ENCODE results near the gene ATP6V0B.

The ATP6V0B gene

DNA sequence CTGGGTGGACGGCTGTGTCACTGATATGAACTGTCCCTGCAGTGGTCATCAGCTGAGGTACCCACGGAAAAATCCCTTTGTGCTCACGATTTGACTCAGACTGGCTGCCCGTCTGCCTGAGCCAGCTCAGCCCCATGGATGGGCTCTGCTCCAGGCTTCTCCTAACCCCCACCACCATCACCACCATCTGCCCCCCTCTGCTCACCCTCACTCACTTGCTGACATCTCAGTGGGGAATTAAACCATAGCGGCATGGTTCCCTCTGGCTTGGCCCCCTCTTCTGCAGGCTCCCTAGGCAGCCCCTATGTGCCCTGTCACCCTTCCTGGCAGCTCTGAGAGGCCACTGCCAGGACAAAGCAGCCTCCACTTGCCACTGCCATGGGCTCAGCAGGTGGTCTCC, 39.2 kb downstream of the ATP6V0B start:
- no peak overlapping the region for H3K4ac ChIP-seq (ENCODE audit: low read depth, low read length)
- H3K23ac ChIP-seq (ENCODE audit: low read length) = no peak overlapping the region
- no peak overlapping the region for H3K4me2 ChIP-seq (ENCODE audit: low read length)
- H2BK15ac ChIP-seq (replicated peaks; ENCODE audit: low read depth) = no peak overlapping the region
- no peak overlapping the region for H3K27ac ChIP-seq (ENCODE audit: low read depth, low read length)
- H3K27me3 ChIP-seq (ENCODE audit: insufficient read depth, low read length, poor library complexity) = no peaks in the 10 kb centered on the region
- no peak overlapping the region for H2AK5ac ChIP-seq (ENCODE audit: low read length)
- no peak overlapping the region for H2BK120ac ChIP-seq (ENCODE audit: low read depth, low read length)
- H3K18ac ChIP-seq (ENCODE audit: low read length) = no peak overlapping the region
- no peak overlapping the region for H3K56ac ChIP-seq (ENCODE audit: low read length)
- DNase-seq = no peak
- WGBS (ENCODE audit: extremely low coverage, insufficient coverage, low lambda C conversion rate) = no CpG with 5 or more reads among the region's 5 CpGs
- H3K9ac ChIP-seq (ENCODE audit: low read length) = no peak overlapping the region
- no peak overlapping the region for H2BK5ac ChIP-seq (ENCODE audit: low read length)
- no peaks in the 10 kb centered on the region for H3K4me1 ChIP-seq (ENCODE audit: control insufficient read depth, low read depth, low read length)
- no peaks in the 10 kb centered on the region for H3K79me2 ChIP-seq (ENCODE audit: control insufficient read depth, insufficient read depth, low read length)
- no peak overlapping the region for H4K5ac ChIP-seq (ENCODE audit: low read length)
- no peaks in the 10 kb centered on the region for H3K36me3 ChIP-seq (ENCODE audit: control insufficient read depth, insufficient read depth, low read length)
- no peak overlapping the region for H4K8ac ChIP-seq (ENCODE audit: low read depth, low read length)
- no peak overlapping the region for H3K4me3 ChIP-seq (ENCODE audit: low read length)
- no peaks in the 10 kb centered on the region for H3K79me1 ChIP-seq (ENCODE audit: low read length)

DNA sequence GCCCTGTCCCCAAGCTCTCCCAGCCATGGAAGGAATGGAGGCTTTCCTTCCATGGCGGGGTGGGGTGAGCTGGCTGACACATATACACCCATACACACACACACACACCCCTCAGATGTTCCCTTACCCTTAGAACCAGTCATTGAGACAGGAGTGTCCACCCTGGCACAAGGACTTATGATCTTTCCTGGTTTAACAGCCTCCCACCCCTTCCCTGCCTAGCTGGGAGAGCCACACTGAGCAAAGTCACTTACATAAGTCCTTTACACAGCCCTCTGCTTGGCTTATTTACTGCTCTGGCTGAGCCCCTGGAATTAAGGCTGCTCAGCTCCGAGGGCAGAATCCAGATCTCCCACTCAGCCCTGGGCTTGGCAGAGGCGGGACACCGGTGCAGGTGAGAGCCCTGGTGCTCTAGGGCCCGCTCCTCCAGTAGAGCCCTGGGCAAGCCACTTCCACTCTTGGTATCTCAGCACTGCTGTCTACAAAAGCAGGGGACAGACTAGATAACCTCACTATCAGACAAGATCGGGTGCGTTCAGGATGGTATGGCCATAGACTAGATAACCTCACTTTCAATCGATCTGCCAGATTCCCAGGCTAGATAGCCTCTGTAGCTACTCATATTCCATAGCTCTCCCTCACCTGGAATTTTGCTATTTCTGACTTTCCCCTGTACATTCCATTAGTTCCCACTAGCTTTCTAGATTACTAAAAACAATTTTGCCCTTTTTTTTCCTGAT, 39.8 kb downstream of the ATP6V0B start:
- no peak overlapping the region for H3K4me2 ChIP-seq (ENCODE audit: low read length)
- no peaks in the 10 kb centered on the region for H3K79me1 ChIP-seq (ENCODE audit: low read length)
- no peak overlapping the region for H4K5ac ChIP-seq (ENCODE audit: low read length)
- no peaks in the 10 kb centered on the region for H3K36me3 ChIP-seq (ENCODE audit: control insufficient read depth, insufficient read depth, low read length)
- H3K23ac ChIP-seq (ENCODE audit: low read length) = no peak overlapping the region
- H3K79me2 ChIP-seq (ENCODE audit: control insufficient read depth, insufficient read depth, low read length) = no peaks in the 10 kb centered on the region
- no peak overlapping the region for H2BK120ac ChIP-seq (ENCODE audit: low read depth, low read length)
- no peak overlapping the region for H2AK5ac ChIP-seq (ENCODE audit: low read length)
- H3K56ac ChIP-seq (ENCODE audit: low read length) = no peak overlapping the region
- no peak overlapping the region for H3K9ac ChIP-seq (ENCODE audit: low read length)
- H3K27ac ChIP-seq (ENCODE audit: low read depth, low read length) = no peak overlapping the region
- no peak overlapping the region for H2BK15ac ChIP-seq (replicated peaks; ENCODE audit: low read depth)
- H3K4me3 ChIP-seq (ENCODE audit: low read length) = no peak overlapping the region
- H3K4ac ChIP-seq (ENCODE audit: low read depth, low read length) = no peak overlapping the region
- no peak overlapping the region for H2BK5ac ChIP-seq (ENCODE audit: low read length)
- no peak overlapping the region for H4K8ac ChIP-seq (ENCODE audit: low read depth, low read length)
- no peak for DNase-seq
- no peaks in the 10 kb centered on the region for H3K27me3 ChIP-seq (ENCODE audit: insufficient read depth, low read length, poor library complexity)
- H3K4me1 ChIP-seq (ENCODE audit: control insufficient read depth, low read depth, low read length) = no peaks in the 10 kb centered on the region
- no peak overlapping the region for H3K18ac ChIP-seq (ENCODE audit: low read length)
- WGBS (ENCODE audit: extremely low coverage, insufficient coverage, low lambda C conversion rate) = no CpG with 5 or more reads among the region's 8 CpGs

DNA sequence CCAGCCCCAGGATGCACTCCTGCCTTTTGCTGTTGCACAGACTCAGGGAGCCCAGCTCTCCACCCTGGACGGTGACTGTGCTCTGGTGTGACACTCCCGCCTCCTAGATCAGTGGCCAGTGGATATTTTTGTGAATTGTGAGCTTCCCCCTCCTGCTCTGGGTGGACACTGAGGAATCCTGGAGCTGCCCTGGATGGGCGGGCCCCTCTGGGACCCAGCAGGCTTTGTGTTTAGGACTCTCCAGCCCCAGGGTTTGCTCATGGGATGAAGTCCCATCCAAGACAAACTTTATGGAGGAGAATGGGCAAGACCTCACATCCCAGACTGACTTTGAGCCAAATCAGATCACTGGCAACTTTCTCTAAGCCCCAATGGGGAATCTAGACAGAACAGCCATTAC, 40.4 kb downstream of the ATP6V0B start:
- Histone ChIP-seq H3K27ac (ENCODE audit: low read depth, low read length) (no peak overlapping the region), H2AK5ac (ENCODE audit: low read length) (no peak overlapping the region), H2BK120ac (ENCODE audit: low read depth, low read length) (no peak overlapping the region), H4K8ac (ENCODE audit: low read depth, low read length) (no peak overlapping the region), H3K4me2 (ENCODE audit: low read length) (no peak overlapping the region), H3K9ac (ENCODE audit: low read length) (no peak overlapping the region), H3K27me3 (ENCODE audit: insufficient read depth, low read length, poor library complexity) (no peaks in the 10 kb centered on the region), H3K18ac (ENCODE audit: low read length) (no peak overlapping the region), H3K4me1 (ENCODE audit: control insufficient read depth, low read depth, low read length) (no peaks in the 10 kb centered on the region), H4K5ac (ENCODE audit: low read length) (no peak overlapping the region), H2BK5ac (ENCODE audit: low read length) (no peak overlapping the region), H3K36me3 (ENCODE audit: control insufficient read depth, insufficient read depth, low read length) (no peaks in the 10 kb centered on the region), H3K4ac (ENCODE audit: low read depth, low read length) (no peak overlapping the region), H3K79me1 (ENCODE audit: low read length) (no peaks in the 10 kb centered on the region), H2BK15ac (replicated peaks; ENCODE audit: low read depth) (no peak overlapping the region), H3K23ac (ENCODE audit: low read length) (no peak overlapping the region), H3K79me2 (ENCODE audit: control insufficient read depth, insufficient read depth, low read length) (no peaks in the 10 kb centered on the region), H3K56ac (ENCODE audit: low read length) (no peak overlapping the region), H3K4me3 (ENCODE audit: low read length) (no peak overlapping the region)
- WGBS (ENCODE audit: extremely low coverage, insufficient coverage, low lambda C conversion rate) = no CpG with 5 or more reads among the region's 3 CpGs
- DNase-seq = no peak

DNA sequence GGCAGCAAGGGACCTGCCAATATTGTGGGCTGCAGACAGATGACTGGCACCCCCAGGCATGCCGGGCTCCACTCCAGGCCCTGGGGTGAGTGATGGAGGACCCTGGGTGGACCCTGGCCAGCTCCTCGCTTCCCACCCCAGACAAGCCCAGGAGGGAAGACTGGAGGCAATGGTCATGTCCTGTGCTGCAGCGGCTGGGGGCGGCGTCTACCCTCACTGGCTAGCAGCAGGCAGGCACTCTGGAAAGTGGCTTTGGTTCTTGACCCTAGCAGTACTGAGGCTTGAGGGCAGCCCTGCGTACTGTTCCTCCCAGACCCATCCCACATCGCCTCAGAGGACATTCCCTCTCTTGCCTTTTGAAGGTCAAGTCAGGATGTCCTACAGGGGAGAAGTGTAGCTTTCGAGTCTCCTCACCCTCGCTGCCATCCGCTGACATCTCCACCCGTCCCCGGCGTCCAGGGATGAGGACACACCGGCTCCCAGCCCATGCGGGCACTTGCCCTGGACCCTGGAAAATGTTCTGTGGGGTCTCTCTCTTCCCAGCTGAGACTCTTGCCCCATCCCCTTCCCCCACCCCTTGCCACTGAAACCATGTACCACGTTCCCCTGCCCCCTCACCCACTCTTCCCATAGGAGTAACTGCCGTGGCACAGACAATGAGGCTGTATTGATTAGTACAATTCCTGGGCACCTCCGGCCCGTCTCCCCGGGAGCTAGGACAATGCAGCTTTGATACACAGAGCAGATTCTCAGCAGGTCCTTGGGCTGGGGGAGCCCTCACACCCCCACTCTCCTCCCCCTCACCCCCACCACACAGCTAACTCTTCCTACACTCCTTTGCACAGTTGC, 41.5 kb downstream of the ATP6V0B start:
- no peaks in the 10 kb centered on the region for H3K27me3 ChIP-seq (ENCODE audit: insufficient read depth, low read length, poor library complexity)
- H3K56ac ChIP-seq (ENCODE audit: low read length) = no peak overlapping the region
- H3K4me2 ChIP-seq (ENCODE audit: low read length) = no peak overlapping the region
- no peak overlapping the region for H3K4ac ChIP-seq (ENCODE audit: low read depth, low read length)
- H2AK5ac ChIP-seq (ENCODE audit: low read length) = no peak overlapping the region
- no peak overlapping the region for H2BK15ac ChIP-seq (replicated peaks; ENCODE audit: low read depth)
- H2BK5ac ChIP-seq (ENCODE audit: low read length) = no peak overlapping the region
- no CpG with 5 or more reads among the region's 20 CpGs for WGBS (ENCODE audit: extremely low coverage, insufficient coverage, low lambda C conversion rate)
- H4K5ac ChIP-seq (ENCODE audit: low read length) = no peak overlapping the region
- no peak overlapping the region for H2BK120ac ChIP-seq (ENCODE audit: low read depth, low read length)
- H3K4me1 ChIP-seq (ENCODE audit: control insufficient read depth, low read depth, low read length) = no peaks in the 10 kb centered on the region
- H3K18ac ChIP-seq (ENCODE audit: low read length) = no peak overlapping the region
- DNase-seq = no peak
- no peaks in the 10 kb centered on the region for H3K79me2 ChIP-seq (ENCODE audit: control insufficient read depth, insufficient read depth, low read length)
- H3K23ac ChIP-seq (ENCODE audit: low read length) = no peak overlapping the region
- no peaks in the 10 kb centered on the region for H3K36me3 ChIP-seq (ENCODE audit: control insufficient read depth, insufficient read depth, low read length)
- no peak overlapping the region for H3K4me3 ChIP-seq (ENCODE audit: low read length)
- H4K8ac ChIP-seq (ENCODE audit: low read depth, low read length) = no peak overlapping the region
- H3K9ac ChIP-seq (ENCODE audit: low read length) = no peak overlapping the region
- H3K79me1 ChIP-seq (ENCODE audit: low read length) = no peaks in the 10 kb centered on the region
- H3K27ac ChIP-seq (ENCODE audit: low read depth, low read length) = no peak overlapping the region

DNA sequence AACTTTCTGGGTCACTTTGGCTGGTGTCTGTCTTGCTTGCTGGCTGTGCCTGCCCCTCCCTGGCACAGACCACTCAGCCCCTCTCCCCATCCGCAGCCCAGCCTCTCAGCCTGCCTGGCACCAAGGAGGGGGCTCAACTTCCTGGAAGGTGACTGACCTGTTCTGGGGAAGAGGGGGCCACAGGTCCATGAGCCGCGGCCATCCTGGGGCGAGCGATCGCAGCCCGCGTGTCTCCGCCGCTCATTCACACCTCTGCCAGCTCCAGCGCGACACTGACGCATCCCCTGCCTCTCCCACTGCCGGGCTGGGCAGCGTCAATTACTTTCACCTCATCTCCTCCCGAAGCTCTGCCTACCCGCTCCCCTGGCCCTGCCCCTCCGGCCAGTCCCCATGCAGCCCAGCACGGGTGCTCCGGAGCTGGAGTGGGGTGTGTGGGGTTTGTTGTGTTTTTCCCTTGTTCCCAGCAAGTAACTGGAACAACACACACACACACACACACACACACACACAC, 42.2 kb downstream of the ATP6V0B start:
- Histone ChIP-seq H3K4ac (ENCODE audit: low read depth, low read length) (no peak overlapping the region), H2BK5ac (ENCODE audit: low read length) (no peak overlapping the region), H3K9ac (ENCODE audit: low read length) (no peak overlapping the region), H3K27ac (ENCODE audit: low read depth, low read length) (no peak overlapping the region), H3K4me3 (ENCODE audit: low read length) (no peak overlapping the region), H2AK5ac (ENCODE audit: low read length) (no peak overlapping the region), H3K23ac (ENCODE audit: low read length) (no peak overlapping the region), H3K4me1 (ENCODE audit: control insufficient read depth, low read depth, low read length) (no peaks in the 10 kb centered on the region), H4K8ac (ENCODE audit: low read depth, low read length) (no peak overlapping the region), H3K56ac (ENCODE audit: low read length) (no peak overlapping the region), H3K79me2 (ENCODE audit: control insufficient read depth, insufficient read depth, low read length) (no peaks in the 10 kb centered on the region), H3K36me3 (ENCODE audit: control insufficient read depth, insufficient read depth, low read length) (no peaks in the 10 kb centered on the region), H4K5ac (ENCODE audit: low read length) (no peak overlapping the region), H2BK15ac (replicated peaks; ENCODE audit: low read depth) (no peak overlapping the region), H2BK120ac (ENCODE audit: low read depth, low read length) (no peak overlapping the region), H3K27me3 (ENCODE audit: insufficient read depth, low read length, poor library complexity) (no peaks in the 10 kb centered on the region), H3K4me2 (ENCODE audit: low read length) (no peak overlapping the region), H3K18ac (ENCODE audit: low read length) (no peak overlapping the region), H3K79me1 (ENCODE audit: low read length) (no peaks in the 10 kb centered on the region)
- no CpG with 5 or more reads among the region's 20 CpGs for WGBS (ENCODE audit: extremely low coverage, insufficient coverage, low lambda C conversion rate)
- no peak for DNase-seq

All from mesendoderm (in vitro differentiated cells).